Measurements from ENCODE around the gene RIMKLB. TPM values are rescaled to one million over a fixed set of nuclear protein-coding genes. Genes with fewer than 3 reads are reported as not detected.

Gene RIMKLB
- total and polyA plus RNA-seq, 8 donors, result 27.3 to 162 (median 124) TPM

DNA sequence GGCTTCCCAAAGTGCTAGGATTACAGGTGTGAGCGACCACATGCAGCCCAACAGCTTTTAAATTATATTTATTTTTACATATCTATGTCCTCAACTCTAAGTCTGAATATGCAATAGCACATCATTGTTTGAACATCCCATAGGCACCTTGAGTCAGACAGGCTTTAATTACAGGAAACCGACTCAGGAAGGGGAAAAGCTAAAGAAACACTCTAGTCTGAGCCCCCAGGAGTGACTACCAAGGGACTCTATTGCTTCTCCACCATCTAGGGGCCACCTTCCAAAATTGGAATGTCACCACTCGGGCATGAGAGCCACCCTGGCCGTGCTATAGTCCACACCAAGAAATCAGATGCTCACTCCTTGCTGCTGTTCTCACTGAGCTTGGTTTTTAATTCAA, 21.1 kb upstream of the RIMKLB start:
- Histone ChIP-seq H3K9me3 (no peaks in the 10 kb centered on the region), H3K36me3 (no peaks in the 10 kb centered on the region), H3K27ac (no peak overlapping the region), H3K27me3 (no peaks in the 10 kb centered on the region), H3K4me1 (peaks cover 0 to 11% of the 10 kb centered on the region in 2 donors), H3K4me3 (no peak overlapping the region)
- intact Hi-C loops (cut with DNase I), result loop anchor here in 1 of 2 donors (10.0 kb wide), 2 partner anchors 198 to 358 kb away; no protein-coding TSS in a partner anchor
- DNase-seq (peak in 1 of 4 donors; percentile 21), ATAC-seq (no peak)
- TF ChIP-seq CTCF (IDR thresholded peaks at IDR 0.05), result no peak

- Histone ChIP-seq H3K36me3 (no peaks in the 10 kb centered on the region), H3K27me3 (no peaks in the 10 kb centered on the region), H3K4me1 (peaks cover 0 to 11% of the 10 kb centered on the region in 2 donors), H3K27ac (no peak overlapping the region), H3K4me3 (no peak overlapping the region), H3K9me3 (no peaks in the 10 kb centered on the region)
- intact Hi-C loops (cut with DNase I), result loop anchor here in 1 of 2 donors (10.0 kb wide), 2 partner anchors 197 to 357 kb away; no protein-coding TSS in a partner anchor
- DNase-seq (no peak), ATAC-seq (no peak)
- TF ChIP-seq CTCF (IDR thresholded peaks at IDR 0.05), result no peak
Measured at GRCh38 chr12:8677362-8677761, 20.4 kb upstream of the RIMKLB start.

DNA sequence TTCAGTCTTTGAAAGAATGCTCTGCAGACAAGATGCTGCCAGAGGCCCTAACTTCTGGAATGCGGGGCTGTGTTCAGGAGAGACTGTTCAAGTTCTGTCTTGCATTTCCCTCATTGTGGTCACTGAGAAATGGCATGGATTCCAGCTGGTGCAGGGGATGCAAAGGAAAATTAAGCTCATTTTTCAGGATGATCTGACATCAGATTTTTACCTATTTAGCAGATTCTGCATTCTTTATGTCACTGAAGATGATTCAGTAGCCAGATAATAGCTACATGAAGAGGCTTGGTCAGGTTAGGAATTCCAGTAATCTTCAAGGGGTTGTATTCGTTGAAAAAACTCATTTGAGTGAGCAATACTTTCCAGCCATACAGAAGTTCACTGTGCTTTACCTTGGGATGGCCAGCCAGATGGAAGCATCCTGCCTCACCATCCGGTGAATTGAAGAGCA, 19.1 kb upstream of the RIMKLB start:
- no peak for DNase-seq
- H3K9me3 ChIP-seq, result no peaks in the 10 kb centered on the region
- ATAC-seq, result no peak
- no peaks in the 10 kb centered on the region for H3K36me3 ChIP-seq
- H3K27me3 ChIP-seq, result no peaks in the 10 kb centered on the region
- TF ChIP-seq CTCF (IDR thresholded peaks at IDR 0.05), result no peak
- H3K4me3 ChIP-seq, result no peak overlapping the region
- H3K27ac ChIP-seq, result no peak overlapping the region
- peaks cover 0 to 11% of the 10 kb centered on the region in 2 donors for H3K4me1 ChIP-seq
- intact Hi-C loops (cut with DNase I), result loop anchor here in 1 of 2 donors (10.0 kb wide), 2 partner anchors 196 to 356 kb away; no protein-coding TSS in a partner anchor

DNA sequence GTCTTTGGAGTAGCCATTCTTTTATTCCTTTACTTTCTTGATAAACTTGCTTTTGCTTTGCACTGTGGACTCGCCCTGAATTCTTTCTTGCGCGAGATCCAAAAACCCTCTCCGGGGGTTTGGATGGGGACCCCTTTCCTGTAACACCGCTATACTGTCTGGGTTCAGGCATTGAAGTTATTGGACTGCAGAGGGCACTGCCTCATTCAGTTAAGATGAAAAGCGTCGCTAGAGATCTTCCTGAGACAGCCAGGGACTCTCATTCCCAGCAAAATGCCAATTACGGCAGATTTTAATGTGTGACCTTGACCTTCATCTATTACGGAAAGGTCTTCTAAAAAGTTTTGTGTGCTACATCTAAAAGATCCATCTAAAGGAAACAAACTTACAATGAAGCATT, 17.3 kb upstream of the RIMKLB start:
- no peak for DNase-seq
- TF ChIP-seq CTCF (IDR thresholded peaks at IDR 0.05), result peak in 1 of 2 donors; percentile 8
- peak overlapping the region in 1 of 2 donors; percentile 17 for H3K27ac ChIP-seq
- ATAC-seq, result no peak
- H3K4me1 ChIP-seq, result peaks cover 0 to 4% of the 10 kb centered on the region in 2 donors
- H3K9me3 ChIP-seq, result no peaks in the 10 kb centered on the region
- H3K36me3 ChIP-seq, result no peaks in the 10 kb centered on the region
- no peaks in the 10 kb centered on the region for H3K27me3 ChIP-seq
- no peak overlapping the region for H3K4me3 ChIP-seq
- intact Hi-C loops (cut with DNase I), result loop anchor here in 1 of 2 donors (5.0 kb wide), 1 partner anchor 142 kb away; the partner anchor contains the start of gene A2ML1

GRCh38 chr12:8681129-8681884, 16.5 kb upstream of the RIMKLB start:
- Histone ChIP-seq H3K4me3 (peak overlapping the region in 1 of 2 donors; percentile 11), H3K4me1 (no peaks in the 10 kb centered on the region), H3K36me3 (no peaks in the 10 kb centered on the region), H3K27me3 (no peaks in the 10 kb centered on the region), H3K9me3 (no peaks in the 10 kb centered on the region), H3K27ac (peak overlapping the region; percentile 37 to 45)
- peak; percentile 88 for ATAC-seq
- intact Hi-C loops (cut with DNase I), result loop anchor here in 1 of 2 donors (5.0 kb wide), 1 partner anchor 141 kb away; the partner anchor contains the start of gene A2ML1
- no peak for TF ChIP-seq CTCF (IDR thresholded peaks at IDR 0.05)
- peak in 1 of 4 donors; percentile 58 for DNase-seq

All from left lung (tissue), 10 donors.